GM19043 (cell line): Measurements from ENCODE around the gene MACROD2.

Experiments
- ATAC-seq: cut with Tn5 transposase; IDR thresholded peaks from one replicate; pipeline ENCODE4 v1.9.1; 2021; ENCODE audit warnings: low read depth; ENCODE audit not compliant: unreplicated experiment

MACROD2 gene

GRCh38 chr20:15399781-15400180 lies 1404.5 kb downstream of the MACROD2 start:
- ATAC-seq, result no peak

- ATAC-seq, result no peak
Observed at GRCh38 chr20:15406072-15406471, 1410.8 kb downstream of the MACROD2 start.

- ATAC-seq, result no peak
Observed at GRCh38 chr20:15411781-15412180, 1416.5 kb downstream of the MACROD2 start.

DNA sequence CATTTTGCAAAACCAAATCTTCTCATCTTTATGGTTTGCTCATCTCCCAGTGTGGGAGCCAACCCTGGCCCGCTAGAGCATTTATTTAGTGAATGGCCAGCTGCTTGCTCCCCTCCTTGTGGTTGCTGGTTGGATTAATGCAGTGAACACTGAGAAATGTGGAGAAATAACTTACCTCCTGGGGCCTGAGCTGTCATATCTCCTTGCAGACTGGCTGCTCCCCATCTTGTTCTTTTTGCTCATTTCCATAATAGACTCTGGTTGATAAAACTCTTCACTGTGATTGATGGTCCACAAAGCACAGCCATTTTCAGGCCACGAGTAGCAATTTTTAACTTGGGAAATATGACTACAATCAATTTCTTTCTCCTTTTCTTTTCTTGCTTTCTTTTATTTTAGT lies 1420.6 kb downstream of the MACROD2 start:
- no peak for ATAC-seq

DNA sequence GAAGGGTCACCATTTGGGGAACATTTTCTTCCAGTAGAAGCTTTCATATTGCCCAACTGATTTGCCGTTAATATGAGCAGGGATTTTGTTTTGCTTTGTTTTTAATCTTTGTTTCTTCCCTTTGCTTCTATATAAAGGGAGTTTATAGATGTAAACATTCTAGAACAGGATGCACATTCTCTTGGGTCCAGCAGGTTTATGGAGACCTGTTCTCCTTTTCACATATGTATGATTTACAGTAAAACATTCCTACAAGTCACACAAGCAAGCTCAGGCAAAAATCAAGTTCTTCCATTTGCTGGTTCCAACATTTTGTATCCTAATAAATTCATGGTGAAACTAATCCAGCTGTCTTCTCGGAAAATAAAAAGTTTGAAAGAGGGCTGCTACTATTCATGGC lies 1424.5 kb downstream of the MACROD2 start:
- ATAC-seq, result no peak

GRCh38 chr20:15422966-15423365 lies 1427.7 kb downstream of the MACROD2 start:
- ATAC-seq, result no peak

DNA sequence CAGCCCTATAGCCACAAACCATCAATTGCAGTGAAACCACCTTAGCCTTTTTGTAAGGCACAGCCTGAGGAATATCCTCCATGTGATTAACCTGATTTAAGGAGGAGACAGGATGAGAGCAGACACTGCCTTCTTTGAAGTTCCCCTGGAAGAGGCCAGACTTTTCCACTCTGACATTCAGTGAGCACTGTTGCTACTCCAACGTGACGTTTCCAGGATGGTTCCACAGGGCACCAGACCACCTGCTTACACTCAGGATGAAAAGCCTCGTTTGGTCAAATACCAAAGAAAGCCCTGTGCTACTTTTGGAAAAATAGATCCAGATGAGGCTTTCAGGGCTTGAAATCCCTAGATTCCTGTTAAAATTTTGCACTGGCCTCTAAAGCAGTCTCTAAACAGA lies 1444.2 kb downstream of the MACROD2 start:
- ATAC-seq, result no peak

DNA sequence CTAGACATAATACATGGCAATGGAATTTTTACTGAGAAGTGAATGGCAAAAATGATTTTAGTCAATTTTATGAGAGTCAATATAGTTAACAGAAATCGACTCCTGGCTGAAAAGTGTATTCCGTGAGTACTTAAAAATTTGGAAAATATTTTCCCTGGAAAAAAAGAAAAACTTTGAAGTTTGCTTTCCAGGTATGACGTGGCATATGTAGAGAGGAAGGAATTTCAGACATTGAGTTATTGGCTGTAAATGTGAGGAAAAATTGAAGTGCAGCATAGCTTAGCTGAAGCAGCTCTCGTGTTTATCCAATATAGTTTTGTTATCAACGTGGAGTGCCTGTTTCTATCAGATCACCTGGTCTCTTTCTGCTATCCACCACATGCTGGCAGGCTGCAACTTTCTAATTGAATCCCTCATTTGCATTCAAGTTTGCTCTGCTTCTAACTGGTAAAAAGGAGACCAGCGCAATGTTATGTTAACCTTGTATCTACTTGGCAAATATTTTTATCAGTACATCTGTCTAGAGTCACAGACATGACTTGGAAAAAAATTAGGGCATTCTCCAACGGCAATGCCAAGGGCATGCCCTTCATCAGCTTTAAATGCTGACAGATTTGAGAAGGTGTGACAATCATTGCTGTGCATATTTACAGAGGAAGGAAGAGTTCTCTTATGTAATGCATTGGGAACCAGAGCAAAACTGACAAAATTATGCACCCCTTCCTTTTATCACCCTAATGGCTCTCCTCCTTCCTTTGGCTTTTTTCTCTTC lies 1444.9 kb downstream of the MACROD2 start:
- no peak for ATAC-seq

DNA sequence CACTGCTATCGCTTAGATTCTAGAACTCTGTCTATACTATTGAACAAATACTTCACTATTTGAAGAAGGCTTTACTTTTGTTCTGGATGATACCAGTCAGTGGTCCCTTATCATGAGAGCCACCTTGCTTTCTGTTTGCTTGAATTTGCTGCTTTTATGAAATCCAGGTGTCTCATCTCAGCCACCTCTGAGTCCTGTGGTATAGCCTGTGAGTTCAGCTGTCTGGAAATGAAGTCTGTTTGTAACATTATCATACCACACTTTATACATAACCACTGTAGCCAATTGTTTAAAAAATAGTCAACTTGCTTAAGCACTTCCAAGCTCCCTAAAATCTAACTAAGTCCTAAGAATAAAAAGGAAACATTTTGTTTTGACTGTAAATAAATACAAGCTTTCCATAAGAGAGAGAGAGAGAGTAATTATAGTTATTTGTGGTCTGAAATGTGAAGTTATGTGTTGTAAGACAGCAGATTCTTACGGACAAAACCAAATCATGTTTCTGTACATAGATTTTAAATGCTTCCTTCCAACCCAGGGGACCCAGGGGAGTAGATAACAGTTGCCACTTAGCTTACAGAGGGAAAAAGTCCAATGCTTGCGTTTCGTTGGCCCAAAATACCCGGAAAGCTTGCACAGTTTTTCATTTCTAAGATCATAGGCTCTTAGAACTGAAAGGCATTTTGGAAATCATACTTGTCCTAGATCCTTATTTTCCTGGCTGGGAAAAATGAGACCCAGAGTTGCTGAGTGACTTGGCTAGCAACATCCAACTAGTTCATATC lies 1449.9 kb downstream of the MACROD2 start:
- no peak for ATAC-seq

- no peak for ATAC-seq
Observed at GRCh38 chr20:15446373-15446772, 1451.1 kb downstream of the MACROD2 start.

GRCh38 chr20:15447549-15447948 lies 1452.2 kb downstream of the MACROD2 start:
- no peak for ATAC-seq

DNA sequence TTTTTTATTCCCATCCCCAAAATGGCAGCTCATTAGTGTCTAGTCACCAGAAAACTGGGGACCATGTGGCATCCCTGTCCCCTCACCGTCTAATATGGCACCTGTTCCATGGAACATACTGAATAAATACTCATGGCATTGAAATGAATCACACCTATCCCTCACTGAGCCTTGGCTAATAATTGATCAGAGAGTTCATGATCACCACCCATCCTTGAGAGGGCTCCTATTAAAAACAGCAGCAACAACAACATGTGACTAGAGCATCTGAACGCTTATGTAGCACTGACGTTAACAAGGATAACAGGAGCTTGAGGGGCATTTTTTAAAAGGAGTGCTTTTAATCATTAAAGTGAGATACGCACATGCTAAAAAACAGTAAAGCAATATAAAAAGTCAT lies 1453.7 kb downstream of the MACROD2 start:
- ATAC-seq, result no peak

DNA sequence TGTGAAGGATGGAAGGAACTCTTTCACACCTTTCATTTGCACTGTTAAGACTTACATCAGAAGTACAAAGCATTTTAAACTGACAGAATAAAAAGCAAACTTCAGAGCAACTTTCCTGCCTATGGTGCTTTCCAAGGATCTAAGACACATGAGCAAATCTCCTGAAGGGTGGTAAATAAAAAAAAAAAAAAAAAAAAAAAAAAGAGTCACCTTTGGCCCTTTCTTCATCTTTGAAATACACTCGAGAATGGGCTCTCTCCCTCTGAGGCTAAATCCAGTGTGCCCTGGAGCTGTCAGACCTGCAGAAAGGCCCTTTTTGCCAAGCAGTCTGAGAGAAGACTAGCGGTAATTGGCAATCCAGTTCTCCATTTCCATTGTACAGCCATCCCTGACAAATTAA lies 1455.9 kb downstream of the MACROD2 start:
- ATAC-seq, result no peak

GRCh38 chr20:15455279-15455678 lies 1460.0 kb downstream of the MACROD2 start:
- no peak for ATAC-seq

DNA sequence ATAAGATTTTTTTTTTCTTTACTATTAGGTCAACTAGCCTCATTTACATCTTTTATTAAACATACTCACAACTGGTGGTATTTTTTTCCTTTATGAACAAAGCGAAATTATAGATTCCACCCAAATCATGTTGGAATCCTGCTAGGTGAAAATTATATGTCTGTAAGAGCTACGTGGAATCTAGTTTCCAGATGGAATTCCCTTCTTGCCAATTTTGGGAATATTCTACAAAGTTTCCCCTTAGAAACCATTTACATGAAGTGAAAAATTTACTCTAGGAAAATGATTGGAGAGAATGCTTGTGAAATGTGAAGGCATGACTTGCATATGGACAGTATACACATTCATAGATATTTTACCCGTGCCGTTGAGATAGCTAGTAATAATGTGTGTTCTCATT lies 1466.6 kb downstream of the MACROD2 start:
- no peak for ATAC-seq

- ATAC-seq, result no peak
Observed at GRCh38 chr20:15475483-15475882, 1480.2 kb downstream of the MACROD2 start.

DNA sequence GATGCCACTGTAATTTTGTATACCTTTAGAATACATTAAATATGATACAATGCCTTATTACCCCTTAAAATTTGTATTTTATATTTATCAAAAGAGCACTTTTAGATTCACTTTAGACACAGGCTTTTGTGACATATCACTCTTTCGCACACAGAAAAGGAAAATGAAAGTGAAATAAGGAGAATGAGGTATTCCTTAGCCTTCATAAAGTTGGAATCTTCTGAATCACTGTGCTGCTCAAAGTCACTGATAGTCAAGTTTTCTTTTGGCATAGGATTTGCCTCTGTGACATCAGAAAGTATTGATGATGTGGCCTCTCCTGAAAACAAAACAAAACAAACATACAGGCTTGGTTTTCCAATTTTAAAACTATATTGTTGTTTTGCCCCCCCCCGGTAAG lies 1480.9 kb downstream of the MACROD2 start:
- ATAC-seq, result no peak

- ATAC-seq, result no peak
Observed at GRCh38 chr20:15476781-15477180, 1481.5 kb downstream of the MACROD2 start.

DNA sequence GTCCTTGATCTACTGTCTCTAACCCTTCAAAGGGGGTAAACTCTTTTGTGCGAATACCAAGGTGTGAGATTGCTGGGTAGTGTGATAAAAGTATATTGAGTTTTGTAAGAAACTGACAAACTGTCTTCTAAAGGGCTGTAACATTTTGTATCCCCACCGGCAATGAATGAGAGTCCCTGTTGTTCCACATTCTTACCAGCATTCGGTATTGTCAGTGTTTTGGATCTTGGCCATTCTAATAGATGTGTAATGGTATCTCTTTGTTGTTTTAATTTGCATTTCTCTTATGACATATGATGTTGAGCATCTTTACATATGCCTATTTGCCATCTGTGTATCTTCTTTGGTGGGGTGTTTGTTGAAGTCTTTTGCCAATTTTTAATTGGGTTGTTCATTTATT lies 1487.2 kb downstream of the MACROD2 start:
- ATAC-seq, result no peak

DNA sequence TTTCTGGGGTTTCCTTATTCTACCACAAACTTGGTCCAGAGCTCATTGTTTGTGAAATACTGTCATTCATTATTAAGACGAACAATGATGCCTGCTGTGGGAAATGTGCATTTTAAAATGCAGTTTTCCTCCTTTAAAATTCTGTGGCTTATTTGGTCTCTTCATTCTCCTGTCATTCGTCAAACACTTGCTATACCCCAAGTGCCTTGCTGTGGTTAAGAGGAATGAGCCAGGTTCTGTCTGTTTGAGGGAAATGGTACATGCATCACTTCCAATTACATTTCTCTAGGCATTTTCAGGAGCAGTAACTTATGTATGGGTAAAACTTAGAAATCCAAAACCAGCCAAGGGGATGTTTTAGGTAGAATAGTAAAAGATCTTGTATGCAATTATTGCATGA lies 1490.2 kb downstream of the MACROD2 start:
- no peak for ATAC-seq

DNA sequence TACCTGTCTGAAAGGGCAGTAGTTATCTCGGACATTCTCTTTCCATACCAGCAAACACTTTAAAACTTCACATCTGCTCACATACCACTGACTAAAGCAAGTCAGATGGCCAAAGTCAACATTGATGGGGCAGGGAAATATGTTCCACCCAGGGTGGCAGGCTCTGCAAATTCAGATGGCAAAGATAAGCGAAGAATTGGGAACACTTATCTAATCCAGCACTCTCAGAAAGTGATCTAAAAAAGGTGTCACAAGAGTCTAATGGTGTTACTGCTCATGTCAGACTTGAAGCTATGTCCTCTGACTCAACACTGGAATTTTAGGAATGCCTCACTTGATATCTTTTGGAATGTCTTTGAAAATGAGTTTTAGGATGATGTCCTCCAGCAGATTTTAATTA lies 1491.7 kb downstream of the MACROD2 start:
- ATAC-seq, result no peak

- ATAC-seq, result no peak
Observed at GRCh38 chr20:15487682-15488081, 1492.4 kb downstream of the MACROD2 start.
